Hepatocyte (in vitro differentiated cells): ENCODE measurements around the gene GPR55. TPM values are rescaled to one million over a fixed set of nuclear protein-coding genes. Genes with fewer than 3 reads are reported as not detected.

ENCODE experiments used
- DNase-seq: peaks from one replicate; pipeline ENCODE4 v3.0.0-alpha.2; 2016; ENCODE audit warnings: low spot score
- H2AFZ ChIP-seq: fragments of 200-600 bp; sonication (generic); 2 replicates; pipeline ENCODE4 v1.6.0; 2016; ENCODE audit warnings: antibody characterized with exemption, mild to moderate bottlenecking
- H3K27ac ChIP-seq: fragments of 200-600 bp; sonication (generic); 2 replicates; pipeline ENCODE4 v1.5.1; 2016; ENCODE audit warnings: mild to moderate bottlenecking
- H3K27me3 ChIP-seq: fragments of 200-600 bp; sonication (generic); 2 replicates; pipeline ENCODE4 v1.6.1; 2016
- H3K36me3 ChIP-seq: fragments of 200-600 bp; sonication (generic); replicated peaks from 2 replicates; pipeline ENCODE4 v1.5.1; 2016; ENCODE audit warnings: low read depth; ENCODE audit not compliant: insufficient read depth
- H3K4me1 ChIP-seq: fragments of 200-600 bp; sonication (generic); 2 replicates; pipeline ENCODE4 v1.5.1; 2016; ENCODE audit warnings: mild to moderate bottlenecking, moderate library complexity; ENCODE audit not compliant: insufficient read depth
- H3K4me2 ChIP-seq: fragments of 200-600 bp; sonication (generic); 2 replicates; pipeline ENCODE4 v1.6.0; 2016
- H3K4me3 ChIP-seq: fragments of 200-600 bp; sonication (generic); 2 replicates; pipeline ENCODE4 v1.5.1; 2016; ENCODE audit warnings: mild to moderate bottlenecking
- H3K79me2 ChIP-seq: fragments of 200-600 bp; sonication (generic); 2 replicates; pipeline ENCODE4 v1.6.0; 2017; ENCODE audit warnings: mild to moderate bottlenecking
- H3K9me2 ChIP-seq: fragments of 200-600 bp; sonication (generic); replicated peaks from 2 replicates; pipeline ENCODE4 v1.6.0; 2017; ENCODE audit warnings: mild to moderate bottlenecking; ENCODE audit not compliant: insufficient read depth
- H3K9me3 ChIP-seq: fragments of 200-600 bp; sonication (generic); 2 replicates; pipeline ENCODE4 v1.5.1; 2016; ENCODE audit warnings: low read depth, mild to moderate bottlenecking
- H4K20me1 ChIP-seq: fragments of 200-600 bp; sonication (generic); 2 replicates; pipeline ENCODE4 v1.6.0; 2016; ENCODE audit warnings: mild to moderate bottlenecking; ENCODE audit not compliant: insufficient read depth, poor library complexity, severe bottlenecking
- CTCF ChIP-seq: fragments of 200-600 bp; sonication (generic); IDR thresholded peaks from 2 replicates; pipeline ENCODE4 v1.5.1; 2016; ENCODE audit warnings: antibody characterized with exemption, mild to moderate bottlenecking; ENCODE audit not compliant: poor library complexity
- EZH2 ChIP-seq: fragments of 200-600 bp; sonication (generic); IDR thresholded peaks from 2 replicates; pipeline ENCODE4 v1.6.1; 2016; ENCODE audit warnings: antibody characterized with exemption, mild to moderate bottlenecking, borderline replicate concordance
- EZH2phosphoT487 ChIP-seq: fragments of 200-600 bp; sonication (generic); IDR thresholded peaks from one replicate; pipeline ENCODE4 v1.6.1; 2018; ENCODE audit warnings: antibody characterized with exemption, mild to moderate bottlenecking, low read depth, moderate library complexity; ENCODE audit not compliant: unreplicated experiment, severe bottlenecking
- WGBS: methylation state at CpG from one replicate; pipeline ENCODE4 v1.1.6; 2016; ENCODE audit warnings: low lambda C conversion rate; ENCODE audit errors: missing lambda C conversion rate; 5-methylcytosine and 5-hydroxymethylcytosine counted together
- polyA plus RNA-seq: library from polyadenylated mRNA; unstranded; fragments of >200 nt; fragmentation: Nextera tagmentation; extraction: Ambion mirVana; gene quantifications from 2 replicates; pipeline ENCODE4 v1.2.1, GENCODE V29; 2016
- total RNA-seq: library from RNA; depleted of rRNA; stranded (reverse); fragments of >200 nt; gene quantifications from 2 replicates; pipeline ENCODE4 v1.2.3, GENCODE V29; 2014

The GPR55 gene
- total and polyA plus RNA-seq, 2 experiments from 2014 or later = 0.83 TPM; not detected in 1

- DNase-seq = peak; percentile 74
- Histone ChIP-seq H2AFZ (no peak overlapping the region), H3K4me3 (no peak overlapping the region), H3K79me2 (no peaks in the 10 kb centered on the region), H3K4me2 (peak overlapping the region; percentile 15), H3K36me3 (no peaks in the 10 kb centered on the region), H3K27me3 (peaks cover 3% of the 10 kb centered on the region), H4K20me1 (no peaks in the 10 kb centered on the region), H3K4me1 (peaks cover 6% of the 10 kb centered on the region), H3K27ac (peak overlapping the region; percentile 89), H3K9me2 (no peaks in the 10 kb centered on the region), H3K9me3 (no peaks in the 10 kb centered on the region)
- TF ChIP-seq EZH2 (no peak), EZH2phosphoT487 (no peak), CTCF (no peak)
- 63% methylated on average over 6 of the region's 6 CpGs for WGBS
Measured at GRCh38 chr2:230895536-230896345, 29.3 kb downstream of the GPR55 start.

GRCh38 chr2:230893841-230894781, 30.9 kb downstream of the GPR55 start:
- H3K27me3 ChIP-seq = no peaks in the 10 kb centered on the region
- no peak overlapping the region for H3K4me3 ChIP-seq
- no peaks in the 10 kb centered on the region for H4K20me1 ChIP-seq
- no peak overlapping the region for H2AFZ ChIP-seq
- no peak overlapping the region for H3K27ac ChIP-seq
- H3K9me2 ChIP-seq = no peaks in the 10 kb centered on the region
- no peaks in the 10 kb centered on the region for H3K79me2 ChIP-seq
- TF ChIP-seq CTCF (no peak), EZH2phosphoT487 (no peak), EZH2 (no peak)
- no peaks in the 10 kb centered on the region for H3K9me3 ChIP-seq
- DNase-seq = no peak
- H3K4me2 ChIP-seq = no peak overlapping the region
- no peaks in the 10 kb centered on the region for H3K36me3 ChIP-seq
- 85% methylated on average over 19 of the region's 19 CpGs for WGBS
- peaks cover 6% of the 10 kb centered on the region for H3K4me1 ChIP-seq

GRCh38 chr2:230893338-230893737, 31.7 kb downstream of the GPR55 start:
- WGBS = 62% methylated on average over 6 of the region's 6 CpGs
- no peaks in the 10 kb centered on the region for H4K20me1 ChIP-seq
- no peak overlapping the region for H3K27ac ChIP-seq
- H3K4me3 ChIP-seq = no peak overlapping the region
- H3K9me3 ChIP-seq = no peaks in the 10 kb centered on the region
- H3K27me3 ChIP-seq = no peaks in the 10 kb centered on the region
- TF ChIP-seq EZH2phosphoT487 (no peak), CTCF (no peak), EZH2 (no peak)
- H3K79me2 ChIP-seq = no peaks in the 10 kb centered on the region
- H2AFZ ChIP-seq = no peak overlapping the region
- H3K4me2 ChIP-seq = no peak overlapping the region
- H3K4me1 ChIP-seq = peaks cover 6% of the 10 kb centered on the region
- H3K36me3 ChIP-seq = no peaks in the 10 kb centered on the region
- H3K9me2 ChIP-seq = no peaks in the 10 kb centered on the region
- no peak for DNase-seq
